HPDE6-E6E7 (cell line): ENCODE measurements around the gene GLCE.
"Not testable (repeated sequence)": the region's sequence is repeated elsewhere in the genome, so short reads cannot be mapped to it uniquely, and the experiment has no call there.

Experiments used
- DNase-seq: peaks from one replicate; pipeline ENCODE4 v3.0.0; 2011; ENCODE audit warnings: missing footprints; ENCODE audit errors: extremely low spot score

The GLCE gene

GRCh38 chr15:69272139-69272538 lies 111.7 kb downstream of the GLCE start:
- no peak for DNase-seq

- DNase-seq, result no peak
Observed at GRCh38 chr15:69272891-69273290, 112.5 kb downstream of the GLCE start.

GRCh38 chr15:69275074-69275670 lies 114.7 kb downstream of the GLCE start:
- no peak for DNase-seq

GRCh38 chr15:69275933-69276560 lies 115.6 kb downstream of the GLCE start:
- no peak for DNase-seq

GRCh38 chr15:69277316-69277715 lies 116.9 kb downstream of the GLCE start:
- no peak for DNase-seq

GRCh38 chr15:69279636-69280035 lies 119.2 kb downstream of the GLCE start:
- DNase-seq, result no peak

- DNase-seq, result no peak
Observed at GRCh38 chr15:69280783-69281182, 120.3 kb downstream of the GLCE start.

- DNase-seq, result no peak
Observed at GRCh38 chr15:69282104-69282743, 121.8 kb downstream of the GLCE start.

- DNase-seq, result no peak
Observed at GRCh38 chr15:69285834-69286233, 125.4 kb downstream of the GLCE start.

GRCh38 chr15:69288011-69288410 lies 127.6 kb downstream of the GLCE start:
- no peak for DNase-seq

GRCh38 chr15:69288531-69289341 lies 128.3 kb downstream of the GLCE start:
- no peak for DNase-seq

- DNase-seq, result no peak
Observed at GRCh38 chr15:69289342-69290146, 129.1 kb downstream of the GLCE start.

GRCh38 chr15:69290346-69291164 lies 130.1 kb downstream of the GLCE start:
- no peak for DNase-seq

- DNase-seq, result not testable (repeated sequence)
Observed at GRCh38 chr15:69291651-69292050, 131.2 kb downstream of the GLCE start.

- no peak for DNase-seq
Observed at GRCh38 chr15:69292826-69293420, 132.5 kb downstream of the GLCE start.

- no peak for DNase-seq
Observed at GRCh38 chr15:69293741-69294615, 133.5 kb downstream of the GLCE start.

- no peak for DNase-seq
Observed at GRCh38 chr15:69296606-69297005, 136.2 kb downstream of the GLCE start.

GRCh38 chr15:69297642-69298353 lies 137.4 kb downstream of the GLCE start:
- no peak for DNase-seq

GRCh38 chr15:69298354-69298696 lies 137.9 kb downstream of the GLCE start:
- DNase-seq, result no peak
